K562 (cell line): Measurements from ENCODE around the gene BICC1. TPM values are rescaled to one million over a fixed set of nuclear protein-coding genes. Genes with fewer than 3 reads are reported as not detected.

Experiments used
- BCOR ChIP-seq: fragments of 450-650 bp; IDR thresholded peaks from 2 replicates; pipeline ENCODE4 v1.6.1; 2016
- CBX5 ChIP-seq: IDR thresholded peaks from 2 replicates; pipeline ENCODE4 v1.6.1; 2014; ENCODE audit warnings: low read depth, borderline replicate concordance
- CC2D1A ChIP-seq: fragments of 450-650 bp; IDR thresholded peaks from 2 replicates; pipeline ENCODE4 v1.6.1; 2017; ENCODE audit warnings: mild to moderate bottlenecking
- EGR1 ChIP-seq: fragments of 450-650 bp; conservative IDR thresholded peaks from 2 replicates; pipeline ENCODE4 v1.6.1; 2017; ENCODE audit warnings: mild to moderate bottlenecking
- ILF3 ChIP-seq: fragments of 450-650 bp; IDR thresholded peaks from 2 replicates; pipeline ENCODE4 v1.6.1; 2018; ENCODE audit warnings: antibody characterized with exemption, mild to moderate bottlenecking, moderate library complexity, borderline replicate concordance
- SAFB2 ChIP-seq: fragments of 200-400 bp; formaldehyde crosslinking; IDR thresholded peaks from 2 replicates; pipeline ENCODE4 v1.6.1; 2018; ENCODE audit warnings: borderline replicate concordance, low read length, low read depth, moderate library complexity; ENCODE audit not compliant: severe bottlenecking
- ZBTB2 ChIP-seq: fragments of 450-650 bp; IDR thresholded peaks from 2 replicates; pipeline ENCODE4 v1.6.1; 2016; ENCODE audit warnings: antibody characterized with exemption
- ZNF318 ChIP-seq, 2 experiments: fragments of 450-650 bp; IDR thresholded peaks; 2 replicates each; pipeline ENCODE4 v1.6.1; 2016; ENCODE audit warnings: mild to moderate bottlenecking in 2 of 2, borderline replicate concordance in 1 of 2, low read depth in 1 of 2, moderate library complexity in 1 of 2
- polyA plus RNA-seq, 8 experiments: library from polyadenylated mRNA; depleted of rRNA in 4 of 8; stranded (reverse) in 5 of 8; unstranded in 3 of 8; fragments of >200 nt; fragmentation: Nextera tagmentation in 2 of 8; fragmentation: Illumina TruSeq in 1 of 8; extraction: Ambion mirVana in 2 of 8; extraction: Trizol in 1 of 8; gene quantifications; 2 replicates each; pipeline versions ENCODE4 v1.2.1 to v1.2.3, GENCODE V29; 2011 to 2014; ENCODE audit warnings: inconsistent platforms in 1 of 8, missing spikeins in 1 of 8
- total RNA-seq, 7 experiments: library from RNA; depleted of rRNA in 6 of 7; stranded (reverse); fragments of >200 nt in 6 of 7; fragmentation: Illumina TruSeq in 2 of 7; extraction: Trizol in 2 of 7; gene quantifications; 2 replicates each; pipeline versions ENCODE4 v1.2.1 to v1.2.3, GENCODE V29; 2011 to 2021; ENCODE audit warnings: low replicate concordance in 1 of 7

Gene BICC1
- total and polyA plus RNA-seq, 9 of the 15 experiments (the other 6 are each of a cell fraction or from before 2014, with no cell fraction given): not detected

GRCh38 chr10:58546722-58547445 lies 34.2 kb downstream of the BICC1 start (continued):
- TF ChIP-seq ZNF318 (IDR thresholded peaks at IDR 0.05; ENCODE audit: borderline replicate concordance in 1 of 2, low read depth in 1 of 2) (no peak), ZBTB2 (no peak), SAFB2 (no peak), BCOR (no peak), ILF3 (no peak), CBX5 (no peak), EGR1 (no peak), CC2D1A (no peak)
